HCT116 (cell line): ENCODE data around the gene ADAMTS20. TPM values are rescaled to one million over a fixed set of nuclear protein-coding genes. Genes with fewer than 3 reads are reported as not detected.

Source experiments
- ATAC-seq: fragments of 200-7000 bp; cut with Tn5 transposase; 2 replicates; pipeline ENCODE4 v1.9.1; 2020; ENCODE audit warnings: mild to moderate bottlenecking, moderate library complexity
- BruUV-seq: library from RNA; stranded (reverse); fragments of 400-500 nt; replicated peaks from 2 replicates; lab custom pipeline; 2021; lab: Mats Ljungman, UMichigan
- CTCF ChIA-PET: fragments of 300-600 bp; sonication (Branson Sonifier 250); formaldehyde crosslinking; loops from one replicate; lab custom pipeline; 2021; ENCODE audit warnings: antibody characterized with exemption; lab: Charles Lee
- POLR2A ChIA-PET: fragments of 300-600, 350-600 bp; sonication (Branson Sonifier 250); formaldehyde crosslinking; loops from one replicate; lab custom pipeline; 2021; ENCODE audit warnings: antibody characterized with exemption; lab: Charles Lee
- RAD21 ChIA-PET, 2 experiments: fragments of 300-600 bp; sonication (Branson Sonifier 250); formaldehyde crosslinking; loops; one replicate each; lab custom pipeline; 2023; ENCODE audit warnings: low total read pairs in 2 of 2; ENCODE audit not compliant: uncharacterized antibody in 2 of 2, unreplicated experiment in 2 of 2, low non-redundant PET in 1 of 2; lab: Charles Lee
- DNase-seq: peaks from one replicate; pipeline ENCODE4 v3.0.0-alpha.2; 2010; ENCODE audit warnings: low read depth, low spot score
- H2AFZ ChIP-seq: fragments of 200-600 bp; shearing (Covaris generic), sonication (generic); 2 replicates; pipeline ENCODE4 v1.6.1; 2017; ENCODE audit warnings: low read depth, mixed run types, mixed read lengths, antibody characterized with exemption, low read length; ENCODE audit not compliant: poor library complexity, severe bottlenecking
- H3K27ac ChIP-seq: 2 replicates; pipeline ENCODE4 v1.5.1; 2012; ENCODE audit warnings: low read depth, low read length
- H3K27me3 ChIP-seq: fragments of 200-600 bp; sonication (generic); 2 replicates; pipeline ENCODE4 v1.6.1; 2016; ENCODE audit warnings: mixed run types, low read length, mixed read lengths; ENCODE audit not compliant: insufficient read depth
- H3K36me3 ChIP-seq, 2 experiments: fragments of 200-500 bp in 1 of 2; fragments of 200-600 bp in 1 of 2; sonication (Bioruptor generic) in 1 of 2; sonication (generic) in 1 of 2; 2 replicates each; pipeline versions ENCODE4 v1.5.1 to v1.6.1; 2014 to 2016; ENCODE audit warnings: low read length in 2 of 2, inconsistent platforms in 1 of 2, mixed read lengths in 1 of 2, mixed run types in 1 of 2; ENCODE audit not compliant: insufficient read depth in 2 of 2, control insufficient read depth in 1 of 2
- H3K4me1 ChIP-seq, 2 experiments: fragments of 200-600 bp in 1 of 2; sonication (generic) in 1 of 2; 2 replicates each; pipeline versions ENCODE4 v1.5.1 to v1.6.1; 2012 to 2017; ENCODE audit warnings: low read length in 2 of 2, inconsistent platforms in 1 of 2, mild to moderate bottlenecking in 1 of 2, mixed read lengths in 1 of 2, mixed run types in 1 of 2, moderate library complexity in 1 of 2; ENCODE audit not compliant: insufficient read depth in 2 of 2, control insufficient read depth in 1 of 2
- H3K4me2 ChIP-seq: fragments of 200-600 bp; sonication (generic); 2 replicates; pipeline ENCODE4 v1.6.1; 2017; ENCODE audit warnings: mixed run types, low read length, mixed read lengths
- H3K4me3 ChIP-seq, 2 experiments: fragments of 200-600 bp in 1 of 2; sonication (generic) in 1 of 2; replicated peaks in 1 of 2; 2 replicates each; pipeline ENCODE4 v1.5.1; 2011 to 2016; ENCODE audit warnings: low read length in 2 of 2, control low read depth in 1 of 2, low read depth in 1 of 2, mild to moderate bottlenecking in 1 of 2, mixed read lengths in 1 of 2, mixed run types in 1 of 2
- H3K79me2 ChIP-seq: fragments of 200-600 bp; sonication (generic); 2 replicates; pipeline ENCODE4 v1.6.1; 2017; ENCODE audit warnings: mild to moderate bottlenecking, mixed run types, low read length, moderate library complexity, mixed read lengths; ENCODE audit not compliant: insufficient read depth
- H3K9ac ChIP-seq: fragments of 200-600 bp; sonication (generic); 2 replicates; pipeline ENCODE4 v1.6.1; 2016; ENCODE audit warnings: low read length, mixed read lengths
- H3K9me2 ChIP-seq: fragments of 200-600 bp; sonication (generic), shearing (Covaris generic); 2 replicates; pipeline ENCODE4 v1.6.1; 2017; ENCODE audit warnings: mixed run types, mild to moderate bottlenecking, moderate library complexity; ENCODE audit not compliant: insufficient read depth
- H3K9me3 ChIP-seq, 2 experiments: fragments of 200-500 bp in 1 of 2; fragments of 200-600 bp in 1 of 2; sonication (Bioruptor generic) in 1 of 2; sonication (generic) in 1 of 2; 2 replicates each; pipeline ENCODE4 v1.6.1; 2014 to 2017; ENCODE audit warnings: low read length in 2 of 2, mixed read lengths in 2 of 2, inconsistent platforms in 1 of 2, low read depth in 1 of 2, mild to moderate bottlenecking in 1 of 2, mixed run types in 1 of 2, moderate library complexity in 1 of 2; ENCODE audit not compliant: control insufficient read depth in 1 of 2, insufficient read depth in 1 of 2
- H4K20me1 ChIP-seq: fragments of 200-600 bp; sonication (generic), shearing (Covaris generic); 2 replicates; pipeline ENCODE4 v1.6.1; 2017; ENCODE audit warnings: mixed run types, mild to moderate bottlenecking, moderate library complexity; ENCODE audit not compliant: insufficient read depth
- CBX3 ChIP-seq: IDR thresholded peaks from 2 replicates; pipeline ENCODE4 v1.6.1; 2012; ENCODE audit warnings: low read depth
- ELF1 ChIP-seq: IDR thresholded peaks from 2 replicates; pipeline ENCODE4 v1.6.1; 2012; ENCODE audit warnings: low read depth, borderline replicate concordance
- FOSL1 ChIP-seq: IDR thresholded peaks from 2 replicates; pipeline ENCODE4 v1.6.1; 2012; ENCODE audit warnings: low read depth
- JUND ChIP-seq: IDR thresholded peaks from 2 replicates; pipeline ENCODE4 v1.6.1; 2012
- POLR2AphosphoS5 ChIP-seq: IDR thresholded peaks from 2 replicates; pipeline ENCODE4 v1.6.1; 2011; ENCODE audit warnings: mild to moderate bottlenecking, low read depth, low read length, moderate library complexity
- SRF ChIP-seq: IDR thresholded peaks from 2 replicates; pipeline ENCODE4 v1.6.1; 2012; ENCODE audit warnings: low read depth
- ZFX ChIP-seq: fragments of 450-650 bp; IDR thresholded peaks from 2 replicates; pipeline ENCODE4 v1.6.1; 2017
- intact Hi-C: fragments of 100-400 bp; cut with micrococcal nuclease; formaldehyde crosslinking; loops from 2 replicates; pipeline ENCODE4 v1.10.0; 2022
- total RNA-seq: library from RNA; stranded (reverse); gene quantifications from one replicate; pipeline ENCODE4 v1.2.1, GENCODE V29; 2021; ENCODE audit not compliant: unreplicated experiment
- TF ChIP-seq, protein P1 (sequence below): IDR thresholded peaks from 2 replicates; pipeline ENCODE4 v1.6.1; 2012; ENCODE audit warnings: low read depth

ADAMTS20 gene
- total RNA-seq, 1 experiment from 2014 or later, result not detected

DNA sequence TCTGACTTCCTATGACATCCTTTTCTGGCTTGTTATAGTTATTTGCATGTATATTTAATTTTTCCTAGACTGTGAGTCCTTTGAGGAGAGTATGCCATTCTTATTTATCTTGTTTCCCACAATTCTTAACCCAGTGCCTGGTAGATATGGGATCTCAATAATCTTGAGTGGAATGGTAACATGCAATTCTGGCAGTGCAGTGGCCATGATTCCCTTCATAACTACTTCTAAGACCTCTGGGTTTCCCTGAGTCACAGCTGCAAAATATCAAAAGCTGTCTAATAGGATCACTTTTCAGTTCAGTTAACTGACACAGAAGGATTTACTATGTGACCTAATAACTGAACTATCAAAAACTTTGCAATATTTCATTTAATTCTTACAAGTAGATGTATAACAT is 135.0 kb downstream of the ADAMTS20 start (continued):
- no peak for TF ChIP-seq POLR2AphosphoS5

DNA sequence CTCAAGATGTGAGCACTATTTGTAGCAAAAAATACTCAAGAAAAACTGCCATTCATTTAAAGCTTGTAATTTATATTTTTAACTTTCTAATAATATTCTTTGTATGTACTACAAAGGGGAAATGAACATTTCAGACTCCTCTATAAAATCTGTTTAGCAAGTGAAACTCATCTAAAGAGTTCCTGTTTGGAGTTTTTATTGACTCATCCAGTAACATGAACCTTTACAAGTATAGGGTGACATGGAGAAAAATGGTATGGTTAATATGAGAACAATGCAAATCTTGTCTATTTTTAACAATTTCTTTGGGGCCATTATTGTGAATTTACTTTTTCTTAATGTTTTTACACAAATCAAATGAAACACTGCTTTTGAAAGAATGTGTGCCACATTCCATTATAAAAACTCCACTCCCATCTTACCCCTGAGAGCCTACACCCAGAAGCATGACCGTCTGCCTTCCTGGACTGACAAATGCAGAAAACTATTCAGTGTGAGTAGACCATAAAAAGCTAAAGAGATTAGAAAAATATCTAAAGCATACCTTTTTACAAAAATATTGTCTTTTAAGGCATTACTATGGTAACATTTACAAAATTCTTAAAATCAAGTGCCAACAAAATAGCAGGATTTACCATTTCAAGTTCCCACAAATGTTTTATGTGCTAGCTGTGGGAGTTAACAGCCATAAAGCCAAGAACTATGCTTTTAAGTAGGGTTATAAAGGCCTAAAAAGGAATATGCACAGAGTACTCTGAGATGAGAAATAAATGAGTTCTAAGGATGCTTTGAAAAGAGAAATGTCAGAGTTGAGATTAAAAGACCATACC is 144.0 kb downstream of the ADAMTS20 start:
- ATAC-seq, result no peak
- H3K36me3 ChIP-seq, result no peaks in the 10 kb centered on the region
- BruUV-seq, result no TSS peak
- ChIA-PET CTCF (no interaction called here), POLR2A (no interaction called here), RAD21 (no interaction called here)
- H3K4me2 ChIP-seq, result no peak overlapping the region
- H3K9me2 ChIP-seq, result no peaks in the 10 kb centered on the region
- no peaks in the 10 kb centered on the region for H3K27me3 ChIP-seq
- H2AFZ ChIP-seq, result peak overlapping the region; percentile 50
- H3K79me2 ChIP-seq, result no peaks in the 10 kb centered on the region
- H3K27ac ChIP-seq, result no peak overlapping the region
- TF ChIP-seq SRF, result no peak
- TF ChIP-seq FOSL1, result no peak
- TF ChIP-seq JUND, result no peak
- intact Hi-C loops, result no loop called here
- 0 out of 4 replicates have a peak, but pooled peaks cover 0 to 4% of the 10 kb centered on the region in 2 experiments for H3K4me1 ChIP-seq
- DNase-seq, result no peak
- no peak overlapping the region for H3K4me3 ChIP-seq
- no peaks in the 10 kb centered on the region for H3K9me3 ChIP-seq
- no peak overlapping the region for H3K9ac ChIP-seq
- H4K20me1 ChIP-seq, result no peaks in the 10 kb centered on the region

DNA sequence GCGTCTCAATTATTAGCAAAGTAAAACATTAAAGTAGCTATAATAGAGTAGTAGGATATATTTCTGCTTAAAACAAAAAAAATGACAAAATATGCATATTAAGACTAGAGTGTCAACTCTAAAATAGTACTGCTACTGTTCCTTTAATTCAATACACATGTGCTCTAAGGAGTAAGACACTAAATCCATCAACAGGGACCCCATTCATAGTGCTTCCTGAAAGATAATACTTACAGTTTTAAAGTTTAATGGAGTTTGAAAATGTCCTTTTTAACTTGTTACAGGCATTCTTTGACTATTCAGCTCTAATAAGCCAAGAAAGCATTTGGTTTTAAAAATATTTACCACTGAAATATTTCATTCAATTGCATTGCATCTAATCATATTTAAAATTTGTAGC is 145.2 kb downstream of the ADAMTS20 start:
- Histone ChIP-seq H3K27me3 (no peaks in the 10 kb centered on the region), H3K9me2 (no peaks in the 10 kb centered on the region), H2AFZ (peak overlapping the region; percentile 22), H3K36me3 (no peaks in the 10 kb centered on the region), H3K4me1 (0 out of 4 replicates have a peak, but pooled peaks cover 0 to 4% of the 10 kb centered on the region in 2 experiments), H3K79me2 (no peaks in the 10 kb centered on the region), H3K4me2 (no peak overlapping the region), H3K9ac (no peak overlapping the region), H4K20me1 (no peaks in the 10 kb centered on the region), H3K4me3 (no peak overlapping the region), H3K9me3 (no peaks in the 10 kb centered on the region), H3K27ac (no peak overlapping the region)
- POLR2A ChIA-PET, result no interaction called here
- BruUV-seq, result no TSS peak
- no peak for TF ChIP-seq ELF1
- TF ChIP-seq, protein P1, sequence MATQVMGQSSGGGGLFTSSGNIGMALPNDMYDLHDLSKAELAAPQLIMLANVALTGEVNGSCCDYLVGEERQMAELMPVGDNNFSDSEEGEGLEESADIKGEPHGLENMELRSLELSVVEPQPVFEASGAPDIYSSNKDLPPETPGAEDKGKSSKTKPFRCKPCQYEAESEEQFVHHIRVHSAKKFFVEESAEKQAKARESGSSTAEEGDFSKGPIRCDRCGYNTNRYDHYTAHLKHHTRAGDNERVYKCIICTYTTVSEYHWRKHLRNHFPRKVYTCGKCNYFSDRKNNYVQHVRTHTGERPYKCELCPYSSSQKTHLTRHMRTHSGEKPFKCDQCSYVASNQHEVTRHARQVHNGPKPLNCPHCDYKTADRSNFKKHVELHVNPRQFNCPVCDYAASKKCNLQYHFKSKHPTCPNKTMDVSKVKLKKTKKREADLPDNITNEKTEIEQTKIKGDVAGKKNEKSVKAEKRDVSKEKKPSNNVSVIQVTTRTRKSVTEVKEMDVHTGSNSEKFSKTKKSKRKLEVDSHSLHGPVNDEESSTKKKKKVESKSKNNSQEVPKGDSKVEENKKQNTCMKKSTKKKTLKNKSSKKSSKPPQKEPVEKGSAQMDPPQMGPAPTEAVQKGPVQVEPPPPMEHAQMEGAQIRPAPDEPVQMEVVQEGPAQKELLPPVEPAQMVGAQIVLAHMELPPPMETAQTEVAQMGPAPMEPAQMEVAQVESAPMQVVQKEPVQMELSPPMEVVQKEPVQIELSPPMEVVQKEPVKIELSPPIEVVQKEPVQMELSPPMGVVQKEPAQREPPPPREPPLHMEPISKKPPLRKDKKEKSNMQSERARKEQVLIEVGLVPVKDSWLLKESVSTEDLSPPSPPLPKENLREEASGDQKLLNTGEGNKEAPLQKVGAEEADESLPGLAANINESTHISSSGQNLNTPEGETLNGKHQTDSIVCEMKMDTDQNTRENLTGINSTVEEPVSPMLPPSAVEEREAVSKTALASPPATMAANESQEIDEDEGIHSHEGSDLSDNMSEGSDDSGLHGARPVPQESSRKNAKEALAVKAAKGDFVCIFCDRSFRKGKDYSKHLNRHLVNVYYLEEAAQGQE, result no peak
- no peak for TF ChIP-seq ZFX
- TF ChIP-seq CBX3, result no peak
- ATAC-seq, result no peak
- CTCF ChIA-PET, result interaction anchor here (1.0 to 1.4 kb wide), 2 partner anchors 10 to 39 kb away, joined by 3 to 4 read pairs; no protein-coding TSS in a partner anchor
- intact Hi-C loops, result no loop called here
- RAD21 ChIA-PET, result no interaction called here
- DNase-seq, result no peak
